Bronchial epithelial cell (primary cell): ENCODE measurements around the gene GPRIN1. TPM values are rescaled to one million over a fixed set of nuclear protein-coding genes. Genes with fewer than 3 reads are reported as not detected.
"Not testable (repeated sequence)": the region's sequence is repeated elsewhere in the genome, so short reads cannot be mapped to it uniquely, and the experiment has no call there.

Experiments used
- DNase-seq: peaks from one replicate; pipeline ENCODE4 v3.0.0-alpha.2; 2010; ENCODE audit warnings: low read depth
- FAIRE-seq: peaks from 2 replicates; lab custom pipeline; 2011; peaks lifted over from hg19 to GRCh38; lab: Jason Lieb, UNC
- H3K27me3 ChIP-seq: 2 replicates; pipeline ENCODE4 v1.5.1; 2011; ENCODE audit warnings: low read length; ENCODE audit not compliant: control insufficient read depth, insufficient read depth
- H3K36me3 ChIP-seq: 2 replicates; pipeline ENCODE4 v1.5.1; 2011; ENCODE audit warnings: low read length; ENCODE audit not compliant: control insufficient read depth, insufficient read depth
- H3K4me3 ChIP-seq: 2 replicates; pipeline ENCODE4 v1.5.1; 2011; ENCODE audit warnings: mild to moderate bottlenecking, low read depth, low read length, control low read depth
- total RNA-seq: library from RNA; depleted of rRNA; stranded (reverse); fragments of >200 nt; gene quantifications from 2 replicates; pipeline ENCODE4 v1.2.1, GENCODE V29; 2014
- TF ChIP-seq, protein P1 (sequence below): IDR thresholded peaks from 2 replicates; pipeline ENCODE4 v1.5.1; 2011; ENCODE audit warnings: mild to moderate bottlenecking, moderate library complexity, low read length, control low read depth, inconsistent platforms; ENCODE audit not compliant: insufficient read depth, severe bottlenecking

GPRIN1 gene
- total RNA-seq, 1 donor from 2014 or later, result 1.6 TPM

GRCh38 chr5:176560364-176560763 lies 49.6 kb downstream of the GPRIN1 start:
- TF ChIP-seq, protein P1, sequence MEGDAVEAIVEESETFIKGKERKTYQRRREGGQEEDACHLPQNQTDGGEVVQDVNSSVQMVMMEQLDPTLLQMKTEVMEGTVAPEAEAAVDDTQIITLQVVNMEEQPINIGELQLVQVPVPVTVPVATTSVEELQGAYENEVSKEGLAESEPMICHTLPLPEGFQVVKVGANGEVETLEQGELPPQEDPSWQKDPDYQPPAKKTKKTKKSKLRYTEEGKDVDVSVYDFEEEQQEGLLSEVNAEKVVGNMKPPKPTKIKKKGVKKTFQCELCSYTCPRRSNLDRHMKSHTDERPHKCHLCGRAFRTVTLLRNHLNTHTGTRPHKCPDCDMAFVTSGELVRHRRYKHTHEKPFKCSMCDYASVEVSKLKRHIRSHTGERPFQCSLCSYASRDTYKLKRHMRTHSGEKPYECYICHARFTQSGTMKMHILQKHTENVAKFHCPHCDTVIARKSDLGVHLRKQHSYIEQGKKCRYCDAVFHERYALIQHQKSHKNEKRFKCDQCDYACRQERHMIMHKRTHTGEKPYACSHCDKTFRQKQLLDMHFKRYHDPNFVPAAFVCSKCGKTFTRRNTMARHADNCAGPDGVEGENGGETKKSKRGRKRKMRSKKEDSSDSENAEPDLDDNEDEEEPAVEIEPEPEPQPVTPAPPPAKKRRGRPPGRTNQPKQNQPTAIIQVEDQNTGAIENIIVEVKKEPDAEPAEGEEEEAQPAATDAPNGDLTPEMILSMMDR, result no peak
- no peak overlapping the region for H3K4me3 ChIP-seq
- DNase-seq, result no peak
- H3K36me3 ChIP-seq, result no peaks in the 10 kb centered on the region
- no peak for FAIRE-seq
- H3K27me3 ChIP-seq, result no peaks in the 10 kb centered on the region

GRCh38 chr5:176559683-176560082 lies 50.3 kb downstream of the GPRIN1 start:
- DNase-seq, result peak; percentile 56
- FAIRE-seq, result no peak

DNA sequence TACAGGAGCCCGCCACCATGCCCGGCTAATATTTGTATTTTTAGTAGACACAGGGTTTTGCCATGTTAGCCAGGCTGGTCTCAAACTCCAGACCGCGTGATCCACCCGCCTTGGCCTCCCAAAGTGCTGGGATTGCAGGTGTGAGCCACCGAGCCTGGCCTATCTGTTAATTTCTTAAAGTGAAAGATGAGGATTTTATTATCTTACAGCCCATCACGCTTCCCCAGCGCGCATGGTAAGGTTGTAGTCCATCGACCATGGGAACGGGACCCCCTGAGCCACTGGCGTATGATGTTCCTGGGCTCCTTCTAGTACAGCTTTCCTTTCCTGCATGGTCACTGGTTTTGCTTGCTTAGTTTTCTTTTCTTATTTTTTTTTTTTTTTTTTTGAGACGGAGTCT lies 52.1 kb downstream of the GPRIN1 start:
- TF ChIP-seq, protein P1, result no peak
- FAIRE-seq, result no peak
- no peak overlapping the region for H3K4me3 ChIP-seq
- H3K36me3 ChIP-seq, result no peaks in the 10 kb centered on the region
- no peaks in the 10 kb centered on the region for H3K27me3 ChIP-seq
- no peak for DNase-seq

More at GRCh38 chr5:176559683-176560082, 50.3 kb downstream of the GPRIN1 start:
- TF ChIP-seq, protein P1, result no peak
- Histone ChIP-seq H3K4me3 (no peak overlapping the region), H3K27me3 (no peaks in the 10 kb centered on the region), H3K36me3 (no peaks in the 10 kb centered on the region)

DNA sequence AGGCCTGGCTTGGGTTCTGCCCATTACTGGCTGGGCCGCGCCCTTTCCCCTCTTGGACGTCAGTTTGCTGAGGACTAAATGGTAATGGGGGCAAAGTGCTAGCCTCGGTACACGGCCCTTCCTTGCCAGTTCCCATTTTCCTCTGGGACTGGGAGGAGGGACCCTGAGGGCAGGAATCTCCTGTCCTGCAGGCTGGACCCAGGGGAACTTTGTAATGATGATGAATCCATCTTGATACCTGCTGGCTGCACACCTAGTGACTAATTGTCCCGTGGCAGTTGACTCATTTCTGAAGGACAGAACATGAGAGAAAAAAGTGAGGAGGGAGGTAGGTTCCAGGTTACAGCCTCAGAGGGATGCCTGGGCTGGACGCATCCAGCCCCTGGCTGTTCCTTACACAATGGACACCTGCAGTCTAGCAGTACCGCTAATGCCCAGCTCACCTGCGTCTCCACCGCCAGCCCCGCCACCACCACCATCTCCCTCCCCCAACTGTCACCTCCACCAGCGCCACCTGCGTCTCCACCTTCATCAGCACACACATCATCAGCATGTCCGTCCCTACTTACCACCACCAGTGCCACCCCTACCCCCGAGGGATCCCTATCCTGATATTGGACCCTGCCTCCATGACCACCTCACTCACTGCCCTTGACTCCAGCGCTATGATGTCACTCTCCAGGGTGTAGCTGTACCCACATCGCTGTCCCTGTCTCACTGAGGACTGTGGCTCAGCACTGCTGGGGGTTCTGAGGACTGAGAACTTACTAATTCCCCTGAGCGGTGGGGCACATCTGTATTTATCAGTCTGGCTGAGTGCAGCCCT lies 56.5 kb downstream of the GPRIN1 start:
- Histone ChIP-seq H3K36me3 (no peaks in the 10 kb centered on the region), H3K4me3 (no peak overlapping the region), H3K27me3 (no peaks in the 10 kb centered on the region)
- FAIRE-seq, result peak; percentile 96
- TF ChIP-seq, protein P1, result no peak
- peak; percentile 98 for DNase-seq

DNA sequence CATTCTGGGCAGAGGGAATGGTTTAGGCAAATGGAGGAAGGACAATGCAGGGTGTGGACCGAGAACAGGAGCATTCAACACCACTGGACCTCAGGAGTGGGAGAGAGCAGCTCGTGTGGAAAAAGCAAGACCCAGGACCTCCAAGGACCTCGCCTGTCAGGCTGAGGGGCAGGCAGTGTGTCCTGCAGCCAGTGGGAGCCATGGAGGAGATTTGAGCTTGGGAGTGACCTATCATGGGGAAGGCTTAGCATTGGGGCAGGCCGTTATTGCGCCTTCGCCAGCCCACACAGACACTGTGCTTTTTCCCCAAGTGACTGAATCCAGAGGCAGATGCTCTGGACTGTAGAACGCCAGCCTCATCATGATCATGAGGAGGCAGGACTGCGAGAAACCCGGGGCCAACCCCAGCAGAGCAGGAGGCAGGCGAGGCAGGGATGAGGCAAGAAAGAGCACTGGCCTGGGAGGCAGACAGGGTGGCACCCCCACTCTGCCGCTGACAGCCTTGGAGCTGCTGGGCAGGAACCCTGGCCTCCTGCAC lies 57.6 kb downstream of the GPRIN1 start:
- H3K36me3 ChIP-seq, result no peaks in the 10 kb centered on the region
- no peak for FAIRE-seq
- H3K4me3 ChIP-seq, result no peak overlapping the region
- TF ChIP-seq, protein P1, result no peak
- no peaks in the 10 kb centered on the region for H3K27me3 ChIP-seq
- DNase-seq, result no peak

GRCh38 chr5:176550937-176551336 lies 59.0 kb downstream of the GPRIN1 start:
- not testable (repeated sequence) for DNase-seq, H3K36me3 ChIP-seq, H3K4me3 ChIP-seq, H3K27me3 ChIP-seq, FAIRE-seq
